GM18868 (cell line): ENCODE results near the gene PIP4K2C.
A peak's percentile ranks its signal among the peaks of the same experiment; 100 is the strongest.

Experiments used
- ATAC-seq: cut with Tn5 transposase; IDR thresholded peaks from one replicate; pipeline ENCODE4 v1.9.1; 2021; ENCODE audit warnings: mild to moderate bottlenecking, moderate library complexity; ENCODE audit not compliant: unreplicated experiment

The PIP4K2C gene

GRCh38 chr12:57590864-57591781, at the start of gene PIP4K2C:
Gene PIP4K2C (plus strand): TSS chr12:57591192. CDS start chr12:57591290, 98 bp downstream.
- peak; percentile 99 for ATAC-seq

DNA sequence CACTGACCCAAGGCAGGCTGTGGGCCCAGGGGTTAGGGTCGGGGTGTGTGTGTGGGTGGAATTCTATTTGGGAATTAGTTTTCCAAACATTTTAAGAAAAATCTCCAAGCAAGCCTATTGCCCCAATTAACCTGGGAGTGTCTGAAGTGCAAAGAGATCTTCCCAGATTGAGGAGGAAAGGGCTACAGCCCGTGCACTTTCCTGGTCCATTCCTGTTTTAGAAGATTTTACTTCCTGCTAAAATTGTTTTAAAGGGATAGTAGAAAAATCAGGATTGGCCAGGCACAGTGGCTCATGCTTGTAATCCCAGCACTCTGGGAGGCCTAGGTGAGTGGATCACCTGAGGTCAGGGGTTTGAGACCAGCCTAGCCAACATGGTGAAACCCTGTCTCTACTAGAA, 49.3 kb upstream of the PIP4K2C start:
- no peak for ATAC-seq

DNA sequence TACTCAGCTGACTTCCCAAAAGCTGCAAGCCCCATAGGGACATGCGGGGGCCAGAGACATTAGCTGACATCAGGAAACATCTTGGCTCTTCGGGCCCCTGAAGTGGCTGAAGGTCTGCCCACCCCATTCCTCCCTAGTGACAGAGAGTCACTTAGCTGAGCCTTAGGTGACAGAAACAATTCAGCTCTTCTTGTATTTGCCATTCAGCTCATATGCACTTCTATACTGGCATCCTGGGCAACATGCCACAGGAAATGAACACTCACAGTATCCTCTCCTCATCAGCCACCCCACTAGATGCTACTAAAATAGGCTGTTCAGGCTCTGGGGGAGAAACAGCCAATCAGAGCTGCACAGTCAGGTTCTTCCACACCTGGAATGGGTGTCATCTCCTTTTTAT, 47.4 kb upstream of the PIP4K2C start:
- ATAC-seq: no peak

DNA sequence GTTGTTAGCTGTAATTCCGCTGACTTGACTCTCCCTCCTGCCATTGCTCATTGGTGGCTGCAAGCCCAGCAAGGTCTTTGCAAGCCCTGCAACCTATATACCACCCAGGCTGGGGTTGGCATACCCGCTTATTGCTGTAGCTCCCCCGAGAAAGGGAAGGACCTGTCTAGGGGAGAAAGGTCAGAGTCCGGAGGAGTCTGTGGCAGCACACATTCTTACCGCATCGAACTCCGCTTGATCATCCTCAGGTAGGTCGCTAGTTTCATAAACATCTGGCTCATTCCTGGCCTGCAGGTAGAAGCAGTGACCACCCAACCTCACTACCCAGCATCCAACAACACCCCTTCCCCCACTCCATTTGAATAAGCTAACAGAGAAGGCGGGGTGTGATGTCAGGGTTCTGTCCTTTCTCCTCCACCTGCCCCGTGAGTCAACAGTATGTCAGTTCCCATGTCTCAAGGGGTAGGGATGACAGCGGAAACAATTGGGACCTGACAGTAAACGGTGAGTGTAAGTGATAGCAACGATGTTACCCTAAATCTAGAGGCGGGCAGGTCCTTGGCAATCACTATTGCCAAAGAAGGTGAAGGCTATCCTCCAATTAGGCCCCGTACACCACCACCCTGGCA, 45.1 kb upstream of the PIP4K2C start:
- no peak for ATAC-seq

DNA sequence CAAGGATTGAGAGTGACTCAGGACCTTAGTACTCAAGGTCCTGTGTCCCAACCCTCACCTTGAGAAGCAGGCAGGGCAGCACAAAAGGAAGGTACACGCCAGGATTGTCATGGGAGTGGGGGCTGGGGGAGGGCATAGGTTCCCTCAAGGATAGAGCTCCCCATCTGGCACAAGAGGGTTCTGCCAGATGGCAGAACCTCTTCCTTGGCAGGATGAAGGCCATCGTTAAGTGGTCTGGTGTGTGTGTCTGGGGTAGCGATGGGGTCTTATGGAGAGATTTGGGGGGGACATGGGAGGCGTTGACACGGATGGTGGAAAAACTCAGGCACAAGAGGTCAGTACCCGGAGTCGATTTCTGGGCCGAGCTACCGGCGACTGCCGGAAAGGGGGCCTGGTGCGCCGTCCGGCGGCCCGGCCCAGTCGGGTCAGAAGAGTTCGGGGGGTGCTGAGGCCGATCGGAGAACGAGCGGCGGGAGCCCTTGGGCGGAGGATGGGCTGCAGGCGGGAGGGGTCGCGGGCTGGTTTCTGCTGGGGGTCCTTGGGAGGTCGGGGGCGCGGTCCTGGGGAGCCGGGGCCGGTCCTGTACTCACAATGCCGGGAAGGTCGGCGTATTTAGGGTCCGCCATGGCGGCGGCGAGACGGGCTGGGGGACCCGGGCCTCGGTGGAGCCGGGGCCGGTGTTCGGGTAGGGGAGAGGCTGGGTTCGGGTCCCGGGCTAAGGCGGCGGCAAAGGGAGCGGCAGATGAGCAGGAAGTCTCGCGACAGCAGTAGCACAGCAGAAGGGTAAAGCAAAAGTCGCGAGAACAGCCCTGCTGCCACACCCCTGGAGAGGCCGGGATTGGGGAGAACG, 44.3 kb upstream of the PIP4K2C start, which contains the start of gene DCTN2:
TSS of gene DCTN2 (minus strand) at position 755 of the 850 bp plus-strand sequence. CDS start at position 626, 129 bp downstream.
- peak; percentile 98 for ATAC-seq

GRCh38 chr12:57547288-57548012, 43.5 kb upstream of the PIP4K2C start:
- ATAC-seq: no peak

DNA sequence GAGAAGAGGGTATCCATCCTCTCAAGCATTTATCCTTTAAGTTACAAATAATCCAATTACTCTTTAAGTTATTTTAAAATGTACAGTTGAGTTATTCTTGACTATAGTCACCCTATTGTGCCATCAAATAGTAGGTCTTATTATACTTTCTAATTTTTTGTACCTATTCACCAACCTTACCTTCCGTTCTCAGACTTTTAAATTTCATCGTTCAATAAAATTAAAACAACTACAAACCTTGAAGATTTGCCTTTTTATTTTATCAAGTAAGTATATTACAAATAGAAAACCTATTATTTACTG, 43.0 kb upstream of the PIP4K2C start:
- ATAC-seq: no peak

- no peak for ATAC-seq
Observed at GRCh38 chr12:57548488-57548887, 42.5 kb upstream of the PIP4K2C start.

- ATAC-seq: no peak
Observed at GRCh38 chr12:57549203-57549908, 41.6 kb upstream of the PIP4K2C start.

DNA sequence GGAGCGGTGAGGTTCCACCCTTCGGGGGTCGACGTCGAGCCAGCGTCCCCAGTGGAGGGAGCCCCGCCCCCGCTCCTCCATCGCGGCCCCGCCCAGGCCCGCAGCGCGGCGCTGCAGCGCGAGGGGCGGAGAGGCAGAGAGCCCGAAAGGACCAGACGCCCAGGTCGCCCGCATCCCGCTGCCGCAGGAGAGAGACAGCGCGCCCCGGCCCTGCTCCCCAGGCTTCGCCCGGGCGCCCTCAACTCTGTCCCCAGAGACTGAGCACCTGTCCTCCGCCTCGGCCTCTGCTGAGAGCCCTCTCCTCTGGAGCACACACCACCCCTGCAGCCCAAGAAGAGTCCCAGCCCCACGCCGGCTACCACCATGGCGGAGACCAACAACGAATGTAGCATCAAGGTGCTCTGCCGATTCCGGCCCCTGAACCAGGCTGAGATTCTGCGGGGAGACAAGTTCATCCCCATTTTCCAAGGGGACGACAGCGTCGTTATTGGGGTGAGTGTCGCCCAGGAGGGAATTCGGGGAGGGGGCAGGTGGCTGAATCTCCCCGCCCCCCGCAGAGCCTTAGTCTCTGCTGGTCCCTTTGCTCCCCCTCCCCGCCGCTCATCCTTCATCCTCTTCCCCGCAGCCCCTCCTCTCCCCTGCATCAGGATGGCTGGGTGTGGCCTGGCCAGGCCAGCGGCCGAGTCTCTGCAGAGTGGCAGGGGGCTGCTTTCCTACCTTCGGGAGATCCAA, 40.9 kb upstream of the PIP4K2C start, which contains the start of gene KIF5A:
TSS of gene KIF5A (plus strand) at position 136 of the 732 bp plus-strand sequence. CDS start at position 364, 228 bp downstream.
- ATAC-seq: peak; percentile 31

GRCh38 chr12:57550641-57551549, 40.1 kb upstream of the PIP4K2C start:
- no peak for ATAC-seq

GRCh38 chr12:57551637-57552305, 39.2 kb upstream of the PIP4K2C start:
- ATAC-seq: no peak

DNA sequence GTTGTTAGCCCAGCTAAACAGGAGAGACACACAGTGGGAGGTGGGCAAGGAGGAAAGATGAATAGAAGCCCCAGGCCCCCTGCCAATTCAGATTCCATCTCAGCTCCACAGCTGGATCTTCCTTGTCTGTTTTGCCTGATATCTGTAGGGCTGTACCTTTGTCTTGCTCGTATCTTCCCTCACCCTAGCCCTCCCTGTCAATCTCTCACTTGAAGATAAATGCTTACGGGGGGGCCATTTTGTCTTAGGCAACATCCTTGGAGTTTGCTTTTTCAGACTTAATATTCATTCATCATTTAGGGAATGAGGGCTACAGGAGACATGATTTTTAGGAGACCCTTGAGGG, 38.7 kb upstream of the PIP4K2C start:
- ATAC-seq: no peak

GRCh38 chr12:57552835-57553313, 38.1 kb upstream of the PIP4K2C start:
- no peak for ATAC-seq

- no peak for ATAC-seq
Observed at GRCh38 chr12:57553343-57554202, 37.4 kb upstream of the PIP4K2C start.

GRCh38 chr12:57554453-57554852, 36.5 kb upstream of the PIP4K2C start:
- no peak for ATAC-seq

- ATAC-seq: no peak
Observed at GRCh38 chr12:57554897-57555296, 36.1 kb upstream of the PIP4K2C start.
